PC-3 (cell line): ENCODE data around the gene MAG.

Experiments used
- CTCF ChIP-seq: fragments of 300-600 bp; sonication (generic); conservative IDR thresholded peaks from 2 replicates; pipeline ENCODE4 v1.5.1; 2017; ENCODE audit warnings: antibody characterized with exemption, low read depth, mild to moderate bottlenecking, low read length
- EZH2 ChIP-seq: fragments of 300-600 bp; sonication (generic); IDR thresholded peaks from one replicate; pipeline ENCODE4 v1.6.1; 2017; ENCODE audit warnings: antibody characterized with exemption, mild to moderate bottlenecking, low read length; ENCODE audit not compliant: unreplicated experiment

- TF ChIP-seq CTCF (no peak), EZH2 (no peak)
Measured at GRCh38 chr19:35249146-35249847, 42.7 kb upstream of the MAG start.
